Muscle of leg (tissue), 11 donors: ENCODE data around the gene EFHC1. TPM values are rescaled to one million over a fixed set of nuclear protein-coding genes. Genes with fewer than 3 reads are reported as not detected.

ENCODE experiments used
- DNase-seq: peaks from one replicate; pipeline ENCODE4 v3.0.0; 2013
- H3K27ac ChIP-seq: one replicate; pipeline ENCODE4 v1.5.1; 2013; ENCODE audit warnings: mild to moderate bottlenecking, low read length, control low read depth
- H3K27me3 ChIP-seq: one replicate; pipeline ENCODE4 v1.6.1; 2013; ENCODE audit warnings: low read length; ENCODE audit not compliant: control insufficient read depth, insufficient read depth
- H3K36me3 ChIP-seq: one replicate; pipeline ENCODE4 v1.6.1; 2013; ENCODE audit warnings: low read length; ENCODE audit not compliant: control insufficient read depth, insufficient read depth
- H3K4me1 ChIP-seq: one replicate; pipeline ENCODE4 v1.6.1; 2013; ENCODE audit warnings: low read length; ENCODE audit not compliant: control insufficient read depth, insufficient read depth
- H3K4me3 ChIP-seq: one replicate; pipeline ENCODE4 v1.5.1; 2013; ENCODE audit warnings: low read length, control low read depth
- H3K9me3 ChIP-seq: replicated peaks from 2 replicates; pipeline ENCODE4 v1.6.1; 2013; ENCODE audit warnings: low read depth, low read length; ENCODE audit not compliant: control insufficient read depth
- WGBS: methylation state at CpG from one replicate; pipeline ENCODE4 v1.1.5; 2013; ENCODE audit warnings: missing lambda C conversion rate; ENCODE audit not compliant: insufficient coverage; 5-methylcytosine and 5-hydroxymethylcytosine counted together
- polyA plus RNA-seq, 8 donors: library from polyadenylated mRNA; unstranded; fragments of 120-200 nt; gene quantifications; one replicate each; pipeline versions ENCODE4 v1.2.1 to v1.2.3, GENCODE V29; 2013; ENCODE audit warnings: inconsistent platforms in 1 of 8, low replicate concordance in 1 of 8; ENCODE audit not compliant: insufficient read length in 8 of 8, insufficient read depth in 1 of 8
- total RNA-seq: library from RNA; stranded (reverse); fragments of 120-200 nt; gene quantifications from one replicate; pipeline ENCODE4 v1.2.4, GENCODE V29; 2013

EFHC1 gene
- total and polyA plus RNA-seq, 9 donors: 16.9 to 25.7 (median 18.4) TPM

- WGBS: 91% methylated on average over 1 of the region's 3 CpGs
- Histone ChIP-seq H3K27me3 (no peaks in the 10 kb centered on the region), H3K9me3 (no peaks in the 10 kb centered on the region), H3K4me3 (no peak overlapping the region), H3K36me3 (peaks cover 17% of the 10 kb centered on the region), H3K27ac (peak overlapping the region; percentile 53), H3K4me1 (peaks cover 7% of the 10 kb centered on the region)
- no peak for DNase-seq
These were observed 63.5 kb downstream of the EFHC1 start for GRCh38 chr6:52483671-52484003.

- Histone ChIP-seq H3K27ac (no peak overlapping the region), H3K36me3 (peaks cover 22% of the 10 kb centered on the region), H3K9me3 (peaks cover 3% of the 10 kb centered on the region), H3K4me1 (no peaks in the 10 kb centered on the region), H3K27me3 (no peaks in the 10 kb centered on the region), H3K4me3 (no peak overlapping the region)
- WGBS: 75% methylated on average over 3 of the region's 5 CpGs
- no peak for DNase-seq
These were observed 69.7 kb downstream of the EFHC1 start for GRCh38 chr6:52489881-52490280.

- Histone ChIP-seq H3K36me3 (peaks cover 20% of the 10 kb centered on the region), H3K9me3 (peaks cover 3% of the 10 kb centered on the region), H3K4me1 (no peaks in the 10 kb centered on the region), H3K27ac (no peak overlapping the region), H3K4me3 (no peak overlapping the region), H3K27me3 (no peaks in the 10 kb centered on the region)
- WGBS: 49% methylated on average over 8 of the region's 14 CpGs
- no peak for DNase-seq
These were observed 71.3 kb downstream of the EFHC1 start for GRCh38 chr6:52491203-52492069.

- peaks cover 3% of the 10 kb centered on the region for H3K9me3 ChIP-seq
- no peak overlapping the region for H3K27ac ChIP-seq
- no peaks in the 10 kb centered on the region for H3K27me3 ChIP-seq
- WGBS: no CpG with 5 or more reads among the region's 3 CpGs
- DNase-seq: no peak
- peaks cover 5% of the 10 kb centered on the region for H3K4me1 ChIP-seq
- no peak overlapping the region for H3K4me3 ChIP-seq
- peaks cover 23% of the 10 kb centered on the region for H3K36me3 ChIP-seq
These were observed 73.5 kb downstream of the EFHC1 start for GRCh38 chr6:52493669-52494068.

GRCh38 chr6:52494298-52495072 lies 74.3 kb downstream of the EFHC1 start:
- DNase-seq: no peak
- Histone ChIP-seq H3K36me3 (peaks cover 23% of the 10 kb centered on the region), H3K4me3 (no peak overlapping the region), H3K27ac (no peak overlapping the region), H3K4me1 (peaks cover 13% of the 10 kb centered on the region), H3K9me3 (peaks cover 3% of the 10 kb centered on the region), H3K27me3 (no peaks in the 10 kb centered on the region)
- 87% methylated on average over 3 of the region's 7 CpGs for WGBS

DNA sequence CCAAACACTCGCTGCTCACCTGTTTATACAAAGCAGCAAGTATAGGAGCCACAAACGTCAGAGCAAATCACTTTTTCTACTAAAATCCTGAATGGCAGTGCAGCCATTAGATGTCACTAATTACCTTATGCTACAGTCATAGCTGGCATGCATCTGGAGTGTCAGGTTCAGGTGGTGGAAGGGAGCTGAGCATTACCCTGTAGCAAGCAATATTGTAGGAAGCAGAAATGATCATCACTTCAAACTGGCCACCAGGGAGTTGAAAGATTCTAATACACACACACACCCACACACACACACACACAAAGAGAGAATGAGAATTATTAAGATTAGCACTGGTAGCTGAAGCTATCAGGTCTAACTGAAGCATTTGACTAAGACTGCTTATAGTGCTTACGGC lies 75.8 kb downstream of the EFHC1 start:
- 67% methylated on average over 2 of the region's 3 CpGs for WGBS
- H3K4me1 ChIP-seq: peaks cover 25% of the 10 kb centered on the region
- no peaks in the 10 kb centered on the region for H3K27me3 ChIP-seq
- H3K4me3 ChIP-seq: no peak overlapping the region
- peaks cover 27% of the 10 kb centered on the region for H3K36me3 ChIP-seq
- DNase-seq: peak; percentile 13
- H3K27ac ChIP-seq: no peak overlapping the region
- peaks cover 3% of the 10 kb centered on the region for H3K9me3 ChIP-seq

GRCh38 chr6:52496631-52497030 lies 76.5 kb downstream of the EFHC1 start:
- Histone ChIP-seq H3K36me3 (peaks cover 28% of the 10 kb centered on the region), H3K27me3 (no peaks in the 10 kb centered on the region), H3K9me3 (peaks cover 3% of the 10 kb centered on the region), H3K4me1 (peaks cover 25% of the 10 kb centered on the region), H3K4me3 (no peak overlapping the region), H3K27ac (no peak overlapping the region)
- WGBS: 100% methylated on average over 1 of the region's 2 CpGs
- DNase-seq: no peak

- Histone ChIP-seq H3K27ac (peak overlapping the region; percentile 38), H3K27me3 (no peaks in the 10 kb centered on the region), H3K9me3 (peaks cover 3% of the 10 kb centered on the region), H3K4me3 (no peak overlapping the region), H3K4me1 (peaks cover 25% of the 10 kb centered on the region), H3K36me3 (peaks cover 35% of the 10 kb centered on the region)
- DNase-seq: peak; percentile 81
- 54% methylated on average over 8 of the region's 14 CpGs for WGBS
These were observed 77.7 kb downstream of the EFHC1 start for GRCh38 chr6:52497652-52498408.

- DNase-seq: peak; percentile 6
- no peak overlapping the region for H3K4me3 ChIP-seq
- H3K4me1 ChIP-seq: peaks cover 33% of the 10 kb centered on the region
- 72% methylated on average over 6 of the region's 11 CpGs for WGBS
- H3K36me3 ChIP-seq: peaks cover 41% of the 10 kb centered on the region
- H3K27me3 ChIP-seq: no peaks in the 10 kb centered on the region
- H3K9me3 ChIP-seq: peaks cover 3% of the 10 kb centered on the region
- H3K27ac ChIP-seq: peak overlapping the region; percentile 72
These were observed 78.4 kb downstream of the EFHC1 start for GRCh38 chr6:52498538-52499017.

GRCh38 chr6:52499026-52499425 lies 78.9 kb downstream of the EFHC1 start:
- no peaks in the 10 kb centered on the region for H3K27me3 ChIP-seq
- H3K9me3 ChIP-seq: peaks cover 3% of the 10 kb centered on the region
- H3K4me1 ChIP-seq: peaks cover 37% of the 10 kb centered on the region
- H3K27ac ChIP-seq: peak overlapping the region; percentile 72
- peak; percentile 50 for DNase-seq
- H3K4me3 ChIP-seq: no peak overlapping the region
- WGBS: no CpG with 5 or more reads among the region's 1 CpG
- peaks cover 46% of the 10 kb centered on the region for H3K36me3 ChIP-seq
